GM12878 (cell line): ENCODE results near the gene ZNF469. TPM values are rescaled to one million over a fixed set of nuclear protein-coding genes. Genes with fewer than 3 reads are reported as not detected.
"Not testable (repeated sequence)": the region's sequence is repeated elsewhere in the genome, so short reads cannot be mapped to it uniquely, and the experiment has no call there.

Experiments
- ATAC-seq: fragments of 200-7000 bp; cut with Tn5 transposase; 3 replicates; pipeline ENCODE4 v1.9.1; 2020; ENCODE audit warnings: mild to moderate bottlenecking, moderate library complexity
- BruUV-seq: library from RNA; stranded (reverse); fragments of 400-500 nt; replicated peaks from 2 replicates; lab custom pipeline; 2021; lab: Mats Ljungman, UMichigan
- CTCF ChIA-PET: fragments of 300-600 bp; sonication (Branson Sonifier 250); formaldehyde crosslinking; extraction: SDS; loops from one replicate; lab custom pipeline; 2021; ENCODE audit warnings: inconsistent platforms; lab: Yijun Ruan, JAX
- POLR2A ChIA-PET: fragments of 350-600 bp; formaldehyde crosslinking; extraction: SDS; loops from one replicate; lab custom pipeline; 2021; ENCODE audit warnings: inconsistent platforms; lab: Charles Lee
- RAD21 ChIA-PET: fragments of 300-600 bp; sonication (Branson Sonifier 250); formaldehyde crosslinking; loops from one replicate; lab custom pipeline; 2023; ENCODE audit warnings: antibody characterized with exemption; ENCODE audit not compliant: unreplicated experiment; lab: Charles Lee
- SMC1A ChIA-PET: fragments of 300-600 bp; sonication (Branson Sonifier 250); formaldehyde crosslinking; loops from one replicate; lab custom pipeline; 2023; ENCODE audit not compliant: unreplicated experiment, uncharacterized antibody; lab: Charles Lee
- DNase-seq: peaks from one replicate; pipeline ENCODE4 v3.0.0-alpha.2; 2011; ENCODE audit warnings: low read depth, low spot score
- FAIRE-seq: peaks from 3 replicates; lab custom pipeline; 2011; peaks lifted over from hg19 to GRCh38; lab: Jason Lieb, UNC
- H2AFZ ChIP-seq: 2 replicates; pipeline ENCODE4 v1.6.0; 2011; ENCODE audit warnings: low read depth, low read length, control low read depth; ENCODE audit not compliant: control insufficient read depth
- H3K27ac ChIP-seq: 2 replicates; pipeline ENCODE4 v1.5.1; 2011; ENCODE audit warnings: control low read depth; ENCODE audit not compliant: control insufficient read depth, insufficient read depth
- H3K27me3 ChIP-seq, 2 experiments: replicated peaks in 1 of 2; 2 replicates each; pipeline versions ENCODE4 v1.6.0 to v1.6.1; 2011; ENCODE audit warnings: low read length in 1 of 2; ENCODE audit not compliant: control insufficient read depth in 2 of 2, insufficient read depth in 2 of 2
- H3K36me3 ChIP-seq, 2 experiments: 2 replicates each; pipeline ENCODE4 v1.5.1; 2011; ENCODE audit warnings: low read length in 1 of 2; ENCODE audit not compliant: control insufficient read depth in 2 of 2, insufficient read depth in 2 of 2
- H3K4me1 ChIP-seq: 2 replicates; pipeline ENCODE4 v1.6.1; 2011; ENCODE audit warnings: mild to moderate bottlenecking, low read length, moderate library complexity, mixed read lengths; ENCODE audit not compliant: control insufficient read depth, insufficient read depth
- H3K4me2 ChIP-seq: 2 replicates; pipeline ENCODE4 v1.6.0; 2011; ENCODE audit warnings: control low read depth; ENCODE audit not compliant: control insufficient read depth, insufficient read depth
- H3K4me3 ChIP-seq: fragments of 200-600 bp; sonication (generic); 2 replicates; pipeline ENCODE4 v1.5.1; 2016
- H3K79me2 ChIP-seq: 2 replicates; pipeline ENCODE4 v1.6.0; 2011; ENCODE audit warnings: low read length; ENCODE audit not compliant: control insufficient read depth, insufficient read depth
- H3K9ac ChIP-seq: 2 replicates; pipeline ENCODE4 v1.8.0; 2011; ENCODE audit warnings: low read length, control low read depth, mixed read lengths; ENCODE audit not compliant: control insufficient read depth, insufficient read depth
- H3K9me3 ChIP-seq: replicated peaks from 3 replicates; pipeline ENCODE4 v1.5.1; 2011; ENCODE audit warnings: mild to moderate bottlenecking, low read length; ENCODE audit not compliant: control insufficient read depth, insufficient read depth
- H4K20me1 ChIP-seq: 2 replicates; pipeline ENCODE4 v1.6.0; 2011; ENCODE audit not compliant: control insufficient read depth, insufficient read depth
- ZNF687 ChIP-seq: fragments of 450-650 bp; IDR thresholded peaks from 2 replicates; pipeline ENCODE4 v1.6.1; 2017; ENCODE audit warnings: mild to moderate bottlenecking, moderate library complexity
- WGBS: methylation state at CpG from one replicate; pipeline ENCODE4 v1.1.6; 2016; ENCODE audit warnings: low lambda C conversion rate; ENCODE audit not compliant: insufficient replicate concordance, insufficient coverage; ENCODE audit errors: missing lambda C conversion rate; 5-methylcytosine and 5-hydroxymethylcytosine counted together
- in situ Hi-C: fragments of 300-500 bp; cut with MboI; formaldehyde crosslinking; loops from 9 replicates; pipeline ENCODE4 v1.14.3; 2018; ENCODE audit warnings: mixed read lengths
- intact Hi-C: fragments of 100-400 bp; cut with micrococcal nuclease; formaldehyde crosslinking; loops from one replicate; pipeline ENCODE4 v1.14.2; 2022; ENCODE audit not compliant: unreplicated experiment
- polyA plus RNA-seq, 11 experiments: library from polyadenylated mRNA; depleted of rRNA in 4 of 11; unstranded in 6 of 11; stranded (reverse) in 5 of 11; fragments of >200 nt; fragmentation: Nextera tagmentation in 4 of 11; fragmentation: Illumina TruSeq in 1 of 11; extraction: Ambion mirVana in 4 of 11; extraction: Trizol in 1 of 11; gene quantifications; 1 replicate in 1 of 11; 2 replicates in 10 of 11; pipeline versions ENCODE4 v1.2.1 to v1.2.3, GENCODE V29; 2011 to 2016; ENCODE audit warnings: inconsistent platforms in 2 of 11, missing spikeins in 2 of 11, low read depth in 1 of 11
- total RNA-seq, 4 experiments: library from RNA; depleted of rRNA in 3 of 4; stranded (reverse); fragments of >200 nt in 3 of 4; fragmentation: Illumina TruSeq in 1 of 4; extraction: Trizol in 1 of 4; gene quantifications; 2 replicates each; pipeline versions ENCODE4 v1.2.1 to v1.2.3, GENCODE V29; 2013 to 2021

The ZNF469 gene
- total and polyA plus RNA-seq, 10 of the 15 experiments (the other 5 are each of a cell fraction or from before 2014, with no cell fraction given), result 0.01 to 0.21 (median 0.04) TPM; not detected in 3

DNA sequence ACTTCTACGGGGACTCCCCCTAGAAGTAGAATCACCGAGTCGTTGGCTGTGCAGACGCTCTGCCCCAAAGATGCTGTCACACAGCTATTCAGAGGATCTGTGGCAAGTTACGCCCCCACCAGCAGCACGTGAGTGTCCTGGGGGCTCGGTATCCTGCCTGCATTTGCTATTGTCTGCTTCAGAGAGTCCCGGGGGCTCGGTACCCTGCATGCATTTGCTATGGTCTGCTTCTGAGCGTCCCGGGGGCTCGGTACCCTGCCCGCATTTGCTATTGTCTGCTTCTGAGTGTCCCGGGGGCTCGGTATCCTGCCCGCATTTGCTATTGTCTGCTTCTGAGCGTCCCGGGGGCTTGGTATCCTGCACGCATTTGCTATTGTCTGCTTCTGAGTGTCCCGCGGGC is 23.8 kb upstream of the ZNF469 start (continued):
- no peak for TF ChIP-seq ZNF687

GRCh38 chr16:88360401-88360800 is 22.4 kb upstream of the ZNF469 start:
- H3K79me2 ChIP-seq, in situ Hi-C loops, CTCF ChIA-PET, H3K4me2 ChIP-seq, H3K4me3 ChIP-seq, FAIRE-seq, H3K4me1 ChIP-seq, H3K27ac ChIP-seq, H3K9me3 ChIP-seq, POLR2A ChIA-PET, H4K20me1 ChIP-seq, DNase-seq, BruUV-seq, H3K36me3 ChIP-seq, SMC1A ChIA-PET, RAD21 ChIA-PET, H2AFZ ChIP-seq, H3K9ac ChIP-seq, intact Hi-C loops, ATAC-seq, H3K27me3 ChIP-seq: not testable (repeated sequence)
- 58% methylated on average over 19 of the region's 20 CpGs for WGBS
